ENCODE measurements around the gene REV3L.
"Not testable (repeated sequence)": the region's sequence is repeated elsewhere in the genome, so short reads cannot be mapped to it uniquely, and the experiment has no call there.

The REV3L gene

GRCh38 chr6:111354758-111355555 lies 128.1 kb downstream of the REV3L start:
- no peak for DNase-seq

DNA sequence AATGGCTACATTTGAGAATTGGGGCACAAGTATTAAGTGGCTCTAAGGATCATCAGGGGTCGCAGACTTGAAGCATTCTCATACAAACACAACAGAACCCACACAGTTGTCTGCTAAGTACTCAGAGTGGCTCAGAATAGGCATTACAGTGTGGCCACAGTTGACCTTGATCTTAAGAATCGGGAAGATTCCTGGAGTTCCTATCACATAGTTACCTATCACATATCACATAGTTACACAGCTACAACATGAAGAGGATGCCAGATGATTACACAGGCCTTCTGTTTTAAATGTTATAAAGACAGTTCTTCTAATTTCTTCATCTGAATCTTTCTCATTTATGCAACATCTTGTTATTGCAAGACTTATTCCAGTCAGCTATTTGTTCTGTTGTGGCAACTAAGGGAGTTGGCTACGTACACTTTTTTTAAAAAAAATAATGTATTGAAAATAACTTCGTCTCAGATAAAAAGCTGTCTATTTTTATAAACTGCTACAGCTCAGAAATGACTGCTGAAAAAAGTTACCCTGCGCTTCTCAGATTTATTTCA lies 129.0 kb downstream of the REV3L start:
- no peak for DNase-seq

- no peak for DNase-seq
These were observed 135.4 kb downstream of the REV3L start for GRCh38 chr6:111347589-111347988.

GRCh38 chr6:111342913-111343312 lies 140.1 kb downstream of the REV3L start:
- DNase-seq = no peak

GRCh38 chr6:111339294-111339693 lies 143.7 kb downstream of the REV3L start:
- no peak for DNase-seq

DNA sequence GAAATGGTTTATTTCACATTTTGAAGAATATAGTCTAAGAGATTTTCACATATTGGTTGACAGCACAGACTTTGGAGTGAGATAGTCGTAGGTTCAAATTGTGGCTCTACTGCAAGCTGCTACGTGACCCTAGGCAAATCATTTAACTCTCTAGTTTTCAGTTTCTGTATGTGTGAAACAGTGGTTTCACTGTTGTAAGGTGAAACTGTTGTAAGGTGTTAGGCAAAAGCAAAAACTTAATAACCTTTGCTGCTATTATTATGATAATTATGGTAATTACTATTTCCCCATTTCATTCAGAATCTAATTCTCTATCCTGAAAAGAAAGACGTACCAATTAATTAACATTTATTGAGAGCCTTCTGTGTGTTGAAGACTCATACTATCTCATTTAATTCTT lies 144.2 kb downstream of the REV3L start:
- DNase-seq = no peak

GRCh38 chr6:111337829-111338236 lies 145.2 kb downstream of the REV3L start:
- DNase-seq = no peak

GRCh38 chr6:111329882-111330633 lies 153.0 kb downstream of the REV3L start:
- DNase-seq = no peak

DNA sequence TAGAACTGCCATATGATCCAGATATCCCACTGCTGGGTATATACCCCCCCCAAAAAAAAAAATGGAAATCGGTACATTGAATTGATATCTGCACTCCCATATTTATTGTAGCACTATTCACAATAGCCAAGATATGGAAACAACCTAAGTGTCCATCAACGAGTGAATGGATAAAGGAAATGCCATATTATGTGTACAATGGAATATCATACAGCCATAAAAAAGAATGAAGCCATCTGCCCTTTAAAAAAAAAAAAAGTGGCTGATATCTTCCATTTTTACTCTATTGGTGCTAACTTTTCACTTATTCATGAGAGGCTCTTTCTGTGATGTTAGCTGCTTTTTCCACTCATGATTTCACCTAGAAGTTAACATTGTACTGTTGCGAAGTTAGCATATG lies 156.5 kb downstream of the REV3L start:
- DNase-seq = no peak

DNA sequence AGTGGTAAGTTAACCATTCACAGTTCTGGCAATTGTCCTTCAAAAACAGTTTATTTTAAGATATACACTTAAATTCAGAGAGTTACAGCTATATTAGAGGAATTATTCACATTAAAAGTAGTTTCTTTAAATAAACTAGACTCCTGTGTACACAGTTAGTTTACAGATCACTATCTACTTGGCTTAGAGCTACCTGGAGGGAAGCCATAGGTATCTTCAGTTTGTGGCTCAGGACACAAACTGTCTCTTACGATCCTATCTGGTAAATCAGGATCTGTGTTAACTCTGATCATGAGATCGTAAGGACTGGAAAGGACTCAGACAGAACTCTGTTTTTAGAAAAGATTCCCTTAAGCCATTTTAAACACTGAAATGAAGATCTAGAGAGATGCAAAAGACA lies 160.9 kb downstream of the REV3L start:
- DNase-seq = no peak

DNA sequence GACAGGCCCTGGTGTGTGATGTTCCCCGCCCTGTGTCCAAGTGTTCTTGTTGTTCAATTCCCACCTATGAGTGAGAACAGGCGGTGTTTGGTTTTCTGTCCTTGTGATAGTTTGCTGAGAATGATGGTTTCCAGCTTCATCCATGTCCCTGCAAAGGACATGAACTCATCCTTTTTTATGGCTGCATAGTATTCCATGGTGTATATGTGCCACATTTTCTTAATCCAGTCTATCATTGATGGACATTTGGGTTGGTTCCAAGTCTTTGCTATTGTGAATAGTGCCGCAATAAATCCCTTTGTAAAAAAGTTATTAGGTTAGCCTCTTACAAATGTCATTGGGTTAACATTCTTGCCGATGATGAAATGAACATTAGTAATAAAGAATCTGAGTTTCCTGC lies 175.1 kb downstream of the REV3L start:
- not testable (repeated sequence) for DNase-seq

GRCh38 chr6:111307275-111307858 lies 175.7 kb downstream of the REV3L start:
- no peak for DNase-seq

GRCh38 chr6:111306104-111306888 lies 176.7 kb downstream of the REV3L start:
- DNase-seq = no peak

- DNase-seq = no peak
These were observed 181.1 kb downstream of the REV3L start for GRCh38 chr6:111301946-111302345.

DNA sequence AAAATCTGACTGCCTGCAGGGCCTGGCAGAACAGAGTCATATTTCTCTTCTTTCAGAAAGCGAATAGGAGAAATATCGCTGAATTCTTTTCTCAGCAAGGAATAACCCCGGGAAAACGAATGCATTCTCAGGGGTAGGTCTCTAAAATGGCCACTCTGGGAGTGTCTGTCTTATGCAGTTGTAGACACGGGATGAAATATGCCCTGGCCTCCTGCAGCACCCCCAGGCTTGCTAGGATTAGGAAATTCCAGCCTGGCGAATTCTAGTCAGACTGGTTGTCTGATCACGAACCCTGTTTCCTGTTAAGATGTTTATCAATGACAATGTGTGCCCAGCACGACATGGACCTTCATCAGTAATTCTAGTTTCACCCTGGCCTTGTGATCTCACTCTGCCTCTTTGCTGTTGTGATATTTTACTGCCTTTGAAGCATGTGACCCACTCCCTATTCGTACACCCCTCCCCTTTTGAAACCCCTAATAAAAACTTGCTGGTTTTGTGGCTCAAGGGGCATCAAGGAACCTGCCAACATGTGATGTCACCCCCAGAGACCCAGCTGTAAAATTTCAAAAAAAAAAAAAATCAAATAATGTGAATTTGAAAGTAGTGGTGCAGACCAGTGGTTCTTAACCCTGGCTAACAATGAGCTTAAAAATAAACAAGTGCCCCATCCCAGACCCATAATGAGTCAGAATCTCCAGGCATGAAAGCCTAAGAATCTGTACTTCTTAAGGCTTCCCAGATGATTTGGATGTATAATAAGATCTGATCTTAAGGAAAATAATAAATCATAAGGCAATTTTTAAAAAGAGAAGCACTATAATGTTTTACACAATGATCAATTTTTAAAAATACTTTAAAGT lies 181.8 kb downstream of the REV3L start:
- DNase-seq = not testable (repeated sequence)

- DNase-seq = no peak
These were observed 185.2 kb downstream of the REV3L start for GRCh38 chr6:111297776-111298175.

DNA sequence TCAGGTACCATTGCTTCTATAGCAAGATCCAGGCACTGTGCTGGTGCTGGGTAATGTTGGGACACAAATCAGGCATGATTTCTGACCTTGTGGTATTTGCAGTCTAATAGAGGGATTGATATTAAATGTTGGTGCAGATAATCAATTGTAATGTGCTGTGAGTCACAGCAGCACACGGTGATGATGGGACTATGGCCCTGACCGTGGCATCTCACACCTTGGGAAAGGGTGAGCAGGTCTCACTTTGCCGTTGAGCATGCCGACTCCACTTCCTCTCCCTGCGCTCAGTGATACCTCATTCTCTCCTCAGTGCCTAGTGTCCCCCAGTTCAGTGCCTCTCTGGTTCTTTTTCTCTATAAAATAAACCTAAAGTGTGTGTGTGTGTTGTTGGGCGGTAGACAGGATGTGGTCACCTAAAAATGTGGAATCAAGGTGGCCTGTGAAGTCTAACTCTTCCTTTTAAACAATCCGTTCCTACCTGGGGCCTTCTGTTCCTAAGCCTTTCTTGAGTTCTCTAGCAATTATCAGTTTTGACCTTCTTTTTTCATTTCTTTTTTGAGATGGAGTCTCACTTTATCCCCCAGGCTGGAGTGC lies 188.5 kb downstream of the REV3L start:
- DNase-seq = no peak

DNA sequence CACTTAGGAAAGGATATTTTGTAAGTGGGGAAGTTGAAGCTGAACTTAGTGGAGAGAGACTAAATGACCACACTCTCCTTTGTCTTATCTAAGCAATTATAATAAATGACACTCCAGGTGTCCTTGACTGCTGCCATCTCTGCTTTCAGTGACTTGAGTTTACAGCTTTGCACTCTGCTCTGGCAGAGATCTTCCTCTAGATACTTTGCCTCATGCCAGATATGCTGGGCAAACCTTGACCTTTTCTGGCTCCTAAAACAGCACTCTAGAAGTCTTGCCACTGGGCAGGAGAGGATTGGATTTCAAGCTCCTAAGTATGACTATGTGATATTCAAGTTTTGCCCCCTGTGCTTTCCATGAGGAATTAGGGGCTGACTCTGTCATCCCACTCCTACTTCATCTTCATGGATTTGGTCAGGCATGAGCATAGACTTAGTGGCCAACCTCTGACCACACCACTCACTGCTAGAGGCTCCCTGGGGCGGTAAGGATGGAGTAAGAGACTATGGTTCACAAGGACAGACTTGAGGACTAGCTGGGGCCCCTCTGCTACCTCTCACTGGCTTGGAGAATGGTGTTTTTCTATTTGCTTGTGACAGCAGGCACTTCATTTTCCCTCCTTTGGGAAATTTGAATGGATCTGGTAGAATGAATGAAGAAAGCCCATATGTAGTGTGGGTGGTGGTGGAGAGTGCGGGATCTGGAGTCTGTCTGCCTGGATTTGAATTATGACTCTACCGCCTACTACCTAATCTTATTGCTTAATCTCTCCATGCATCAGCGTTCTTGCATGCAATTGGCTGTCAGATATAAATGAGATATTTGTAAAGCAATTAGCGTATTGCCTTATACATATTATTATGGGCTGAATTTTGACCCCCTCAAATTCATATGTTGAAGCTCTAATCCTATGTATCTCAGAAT lies 191.4 kb downstream of the REV3L start:
- DNase-seq = no peak

GRCh38 chr6:111290689-111291335 lies 192.2 kb downstream of the REV3L start:
- not testable (repeated sequence) for DNase-seq

DNA sequence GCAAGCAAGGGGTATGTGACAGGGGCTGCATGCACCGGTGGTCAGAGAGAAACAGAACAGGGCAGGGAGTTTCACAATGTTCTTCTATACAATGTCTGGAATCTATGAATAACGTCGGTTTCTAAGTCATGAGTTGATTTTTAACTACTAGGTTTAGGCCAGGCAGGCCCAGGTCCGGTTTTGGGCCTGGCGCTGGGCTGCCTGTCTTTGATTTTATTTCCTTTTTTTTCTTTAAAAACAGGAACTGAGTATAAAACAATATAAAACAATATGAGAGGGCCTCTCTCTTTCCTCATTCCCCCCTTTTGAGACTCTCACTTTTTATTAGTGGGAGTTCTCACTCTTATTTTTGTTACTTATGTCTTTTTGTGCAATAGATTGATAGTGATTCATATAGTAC lies 198.7 kb downstream of the REV3L start:
- not testable (repeated sequence) for DNase-seq
